Lung (tissue), 10 donors: Measurements from ENCODE around the gene SRGAP2C. TPM values are rescaled to one million over a fixed set of nuclear protein-coding genes. Genes with fewer than 3 reads are reported as not detected.
A peak's percentile ranks its signal among the peaks of the same experiment; 100 is the strongest.
"Not testable (repeated sequence)": the region's sequence is repeated elsewhere in the genome, so short reads cannot be mapped to it uniquely, and the experiment has no call there.

ENCODE experiments used
- ATAC-seq: fragments of 200-7000 bp; cut with Tn5 transposase; one replicate; pipeline ENCODE4 v1.9.1; 2020; ENCODE audit warnings: moderate number of reproducible peaks; ENCODE audit not compliant: insufficient read depth, low FRiP score
- DNase-seq, 3 donors: peaks; one replicate each; pipeline ENCODE4 v3.0.0-alpha.2; 2013 to 2017
- H3K27ac ChIP-seq, 2 donors: one replicate each; pipeline ENCODE4 v1.5.1; 2013; ENCODE audit warnings: mild to moderate bottlenecking in 2 of 2, moderate library complexity in 2 of 2, control low read depth in 1 of 2, inconsistent platforms in 1 of 2, low read depth in 1 of 2, low read length in 1 of 2
- H3K27me3 ChIP-seq, 3 donors: one replicate each; pipeline ENCODE4 v1.5.1; 2013; ENCODE audit warnings: low read length in 2 of 3; ENCODE audit not compliant: control insufficient read depth in 3 of 3, insufficient read depth in 3 of 3
- H3K36me3 ChIP-seq, 4 donors: one replicate each; pipeline ENCODE4 v1.5.1; 2013; ENCODE audit warnings: low read length in 4 of 4, mild to moderate bottlenecking in 1 of 4, moderate library complexity in 1 of 4; ENCODE audit not compliant: control insufficient read depth in 4 of 4, insufficient read depth in 4 of 4
- H3K4me1 ChIP-seq, 5 donors: one replicate each; pipeline ENCODE4 v1.5.1; 2013; ENCODE audit warnings: low read length in 5 of 5, mild to moderate bottlenecking in 2 of 5, moderate library complexity in 1 of 5; ENCODE audit not compliant: control insufficient read depth in 5 of 5, insufficient read depth in 5 of 5
- H3K4me3 ChIP-seq: one replicate; pipeline ENCODE4 v1.5.1; 2013; ENCODE audit warnings: mild to moderate bottlenecking, control low read depth, moderate library complexity
- H3K9ac ChIP-seq, 2 donors: one replicate each; pipeline ENCODE4 v1.5.1; 2013; ENCODE audit warnings: low read length in 2 of 2, control low read depth in 1 of 2; ENCODE audit not compliant: insufficient read depth in 1 of 2
- H3K9me3 ChIP-seq, 4 donors: one replicate each; pipeline ENCODE4 v1.5.1; 2013; ENCODE audit warnings: low read length in 3 of 4, mild to moderate bottlenecking in 1 of 4, moderate library complexity in 1 of 4; ENCODE audit not compliant: control insufficient read depth in 4 of 4, insufficient read depth in 3 of 4
- WGBS, 2 donors: extraction: QIAGEN DNeasy Blood & Tissue Kit; methylation state at CpG; one replicate each; pipeline ENCODE4 v1.1.7; 2013; 5-methylcytosine and 5-hydroxymethylcytosine counted together
- polyA plus RNA-seq, 2 donors: library from polyadenylated mRNA; stranded (reverse); fragments of 200-250 nt; gene quantifications; one replicate each; pipeline ENCODE4 v1.2.1, GENCODE V29; 2013
- total RNA-seq, 2 donors: library from RNA; depleted of rRNA in 1 of 2; stranded (reverse); fragments of >200 nt in 1 of 2; gene quantifications; one replicate each; pipeline ENCODE4 v1.2.1, GENCODE V29; 2014 to 2021
- donor health status: Bipolar disorder and iron deficiency.
- donor health status: healthy.
- donor health status: DM: yes; HTN: yes; CAD: no.

SRGAP2C gene
- total and polyA plus RNA-seq, 4 donors, result 3.9 to 34.6 (median 12.9) TPM

DNA sequence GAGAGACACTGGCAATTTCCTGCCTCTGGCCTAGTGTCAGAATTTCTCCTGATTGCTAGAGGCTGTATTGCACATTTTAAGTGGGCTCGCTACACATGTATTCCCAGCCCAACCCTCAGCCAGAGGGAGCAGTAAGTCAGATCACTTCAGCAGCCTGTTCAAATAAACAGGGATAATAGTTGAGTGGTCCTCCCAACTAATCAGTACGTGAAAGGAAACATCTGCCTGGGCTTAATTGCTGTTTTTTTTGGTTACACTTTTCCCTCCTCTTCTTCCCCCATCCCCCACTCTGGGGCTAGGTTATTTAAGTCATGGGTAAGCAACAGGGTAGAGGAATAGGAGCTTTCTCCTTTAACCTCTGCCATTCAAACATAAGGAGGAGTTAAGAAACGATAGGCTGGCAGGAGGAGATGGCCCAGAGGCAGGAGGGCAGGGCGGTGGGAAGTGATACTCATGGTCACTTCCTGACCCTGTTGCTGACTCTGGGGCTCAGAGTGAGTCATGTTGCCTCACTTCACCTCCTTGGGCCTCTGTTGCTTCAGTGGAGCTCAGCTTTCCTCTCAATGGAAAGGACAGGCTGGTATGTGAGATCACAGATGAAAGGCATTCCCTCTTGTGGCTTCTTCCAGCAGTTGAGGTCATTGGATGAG lies 177.6 kb downstream of the SRGAP2C start:
- ATAC-seq, result peak; percentile 59
- H3K36me3 ChIP-seq, DNase-seq, H3K9me3 ChIP-seq, H3K9ac ChIP-seq, H3K27ac ChIP-seq, H3K27me3 ChIP-seq, H3K4me1 ChIP-seq, H3K4me3 ChIP-seq: not testable (repeated sequence)
- WGBS, 2 donors, result 13 to 24% methylated on average over 3 of the region's 4 CpGs

DNA sequence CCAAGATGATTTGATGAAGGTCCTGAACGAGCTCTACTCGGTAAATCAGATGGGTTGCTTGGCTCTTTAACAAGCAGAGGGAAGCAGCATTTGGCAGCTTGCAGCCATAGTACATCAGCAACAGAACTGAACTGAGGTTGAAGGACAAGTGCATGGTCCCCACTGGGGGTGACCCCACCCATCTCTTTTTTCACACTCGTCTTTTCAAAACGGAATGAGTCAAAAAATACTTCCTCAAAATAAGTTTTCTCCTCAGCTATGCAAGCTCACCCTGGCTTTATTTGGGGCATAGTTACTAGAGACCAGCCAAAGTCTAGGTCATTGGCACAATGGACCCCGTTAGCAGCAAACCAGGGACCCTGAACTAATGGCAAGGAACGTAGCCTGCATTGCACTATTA lies 180.5 kb downstream of the SRGAP2C start:
- not testable (repeated sequence) for H3K27me3 ChIP-seq, DNase-seq, H3K4me1 ChIP-seq, H3K27ac ChIP-seq, H3K4me3 ChIP-seq, H3K36me3 ChIP-seq, ATAC-seq, H3K9ac ChIP-seq, H3K9me3 ChIP-seq
- 88% methylated on average over 3 of the region's 6 CpGs; no CpG with 5 or more reads in 1 of the 2 donors for WGBS, 2 donors

DNA sequence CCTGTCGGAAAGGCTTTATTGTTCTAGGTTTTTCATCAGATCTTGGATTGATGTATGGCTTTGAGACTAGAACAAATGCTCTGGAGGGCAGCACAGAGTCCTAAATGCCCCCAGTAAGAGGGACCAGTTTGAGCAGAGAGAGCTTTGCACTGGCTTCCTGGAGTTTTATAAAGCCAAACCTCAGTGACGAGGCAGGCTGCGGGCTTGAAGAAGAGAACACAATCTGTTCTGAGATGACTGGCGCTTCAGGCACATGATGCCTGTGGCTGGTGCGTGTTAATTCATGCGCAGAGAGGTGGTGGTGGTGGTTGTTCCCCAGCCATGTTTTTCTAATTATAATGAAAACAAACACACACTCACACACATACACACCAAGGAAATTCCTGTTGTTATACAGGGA lies 180.9 kb downstream of the SRGAP2C start:
- WGBS, 2 donors, result 35 to 55% methylated on average over 4 of the region's 6 CpGs
- H3K4me1 ChIP-seq, H3K27me3 ChIP-seq: not testable (repeated sequence)

DNA sequence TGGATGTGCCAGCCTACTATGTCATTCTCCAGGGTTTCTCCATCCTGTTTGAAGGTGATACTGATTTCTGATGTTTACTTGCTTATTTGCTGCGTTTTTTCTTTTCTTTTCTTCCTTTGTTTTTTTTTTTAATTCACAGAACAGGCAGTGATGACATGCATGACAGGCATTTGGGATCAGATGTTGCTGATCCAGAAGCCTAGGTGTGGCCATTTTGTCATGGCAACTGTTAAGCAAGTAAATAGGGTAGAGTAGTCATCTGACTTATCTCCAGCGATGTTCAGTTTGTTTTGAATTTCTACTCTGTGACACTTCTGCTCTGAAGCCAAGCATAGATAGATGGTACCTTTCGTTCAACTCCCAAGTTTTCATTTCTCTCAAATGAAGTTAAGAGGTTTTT lies 181.4 kb downstream of the SRGAP2C start:
- H3K27ac ChIP-seq, DNase-seq, H3K27me3 ChIP-seq, H3K36me3 ChIP-seq, H3K4me3 ChIP-seq, H3K9me3 ChIP-seq, ATAC-seq, H3K9ac ChIP-seq, H3K4me1 ChIP-seq: not testable (repeated sequence)
- WGBS, 2 donors, result 50% methylated on average over 1 of the region's 3 CpGs; no CpG with 5 or more reads in 1 of the 2 donors

More for the DNA sequence above, 180.9 kb downstream of the SRGAP2C start:
- H3K4me3 ChIP-seq, H3K36me3 ChIP-seq, ATAC-seq, H3K9me3 ChIP-seq, H3K9ac ChIP-seq, DNase-seq, H3K27ac ChIP-seq: not testable (repeated sequence)

DNA sequence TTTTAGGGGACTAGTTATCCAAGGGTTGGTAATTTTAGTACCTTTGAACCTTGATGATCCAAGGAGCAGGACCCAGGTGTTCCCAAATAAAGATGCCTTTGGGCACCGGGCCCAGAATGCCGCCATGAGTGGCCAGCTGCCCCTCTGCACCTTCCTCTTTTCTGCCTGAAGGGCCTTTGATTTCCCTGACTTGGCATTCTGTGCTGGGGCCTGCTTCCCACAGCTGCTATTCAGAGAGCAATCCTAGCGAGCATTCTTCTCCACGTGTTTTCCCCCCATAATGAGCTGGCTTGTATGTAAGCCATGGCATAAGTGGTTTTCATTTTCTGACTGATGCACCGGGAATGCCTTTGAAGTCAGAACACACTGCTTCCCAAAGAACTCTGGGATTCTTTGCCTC lies 184.1 kb downstream of the SRGAP2C start:
- no CpG with 5 or more reads among the region's 5 CpGs for WGBS, 2 donors

DNA sequence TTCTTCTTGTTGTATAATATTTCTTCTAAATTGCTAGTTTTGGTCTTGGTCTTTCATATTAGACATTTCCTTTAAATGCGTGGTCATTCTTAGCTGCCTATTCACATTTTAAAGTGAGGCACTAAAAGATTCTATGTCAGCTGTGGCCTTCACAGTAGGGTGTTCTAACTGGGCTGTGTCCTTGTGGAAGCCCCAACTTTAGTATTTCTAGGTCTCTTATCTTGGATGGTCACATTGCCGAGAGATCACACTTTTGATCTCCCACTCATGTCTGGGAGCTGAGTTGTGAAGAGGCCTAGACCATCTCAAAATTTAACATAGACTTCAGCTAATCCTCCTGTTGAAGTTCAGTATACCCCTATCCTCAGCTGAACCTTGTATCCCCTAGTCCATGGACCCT lies 185.2 kb downstream of the SRGAP2C start:
- not testable (repeated sequence) for H3K4me3 ChIP-seq, DNase-seq, H3K27ac ChIP-seq, H3K4me1 ChIP-seq, H3K9me3 ChIP-seq, H3K27me3 ChIP-seq, ATAC-seq, H3K36me3 ChIP-seq, H3K9ac ChIP-seq
- 100% methylated on average over 1 of the region's 2 CpGs; no CpG with 5 or more reads in 1 of the 2 donors for WGBS, 2 donors

More for the DNA sequence above, 184.1 kb downstream of the SRGAP2C start:
- not testable (repeated sequence) for H3K9ac ChIP-seq, H3K4me3 ChIP-seq, H3K36me3 ChIP-seq, ATAC-seq, H3K4me1 ChIP-seq, H3K9me3 ChIP-seq, H3K27me3 ChIP-seq, H3K27ac ChIP-seq, DNase-seq

DNA sequence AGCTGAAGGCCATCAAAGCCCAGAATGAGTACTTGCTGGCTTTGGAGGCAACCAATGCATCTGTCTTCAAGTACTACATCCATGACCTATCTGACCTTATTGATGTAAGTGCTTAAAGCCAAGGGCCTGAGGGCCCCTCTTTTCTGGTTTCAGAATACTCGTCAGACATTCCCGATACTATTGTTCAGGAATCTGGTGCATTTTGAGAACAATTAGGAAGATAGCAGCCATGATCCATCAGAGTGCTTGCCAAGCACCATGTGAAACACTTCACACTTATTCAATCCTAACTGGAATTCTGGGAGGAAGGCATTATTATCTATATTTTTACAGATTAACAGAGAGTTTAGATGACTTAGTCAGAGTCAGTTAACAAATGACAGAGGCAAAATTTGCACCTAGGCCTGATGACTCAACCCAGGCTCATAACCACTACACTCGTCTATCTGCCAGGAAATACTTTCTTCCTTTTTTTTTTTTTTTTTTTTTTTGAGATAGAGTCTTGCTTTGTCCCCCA lies 190.1 kb downstream of the SRGAP2C start:
- not testable (repeated sequence) for H3K27me3 ChIP-seq, H3K9me3 ChIP-seq, H3K9ac ChIP-seq, H3K4me3 ChIP-seq, H3K36me3 ChIP-seq, H3K27ac ChIP-seq, DNase-seq, H3K4me1 ChIP-seq
- WGBS, 2 donors, result 86 to 93% methylated on average over 2 of the region's 3 CpGs
- peak; percentile 27 for ATAC-seq

DNA sequence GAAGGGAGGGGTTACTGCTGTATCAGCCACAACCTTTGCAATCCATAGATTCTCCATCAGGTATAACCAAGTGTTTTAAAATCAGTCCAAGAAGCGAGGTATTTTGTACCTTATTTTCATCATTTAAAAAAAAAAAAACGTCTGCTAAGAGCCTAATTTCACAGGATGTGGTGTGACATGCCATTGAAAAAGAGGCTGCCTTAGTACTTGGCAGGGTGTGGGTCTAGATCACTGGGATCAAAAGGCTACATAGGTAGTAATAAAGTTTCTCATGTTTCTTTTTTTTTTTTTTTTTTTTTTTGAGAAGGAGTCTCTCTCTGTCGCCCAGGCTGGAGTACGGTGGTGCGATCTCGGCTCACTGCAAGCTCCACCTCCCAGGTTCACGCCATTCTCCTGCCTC lies 192.2 kb downstream of the SRGAP2C start:
- WGBS, 2 donors, result 66 to 84% methylated on average over 2 of the region's 7 CpGs
- ATAC-seq, H3K9ac ChIP-seq, H3K4me1 ChIP-seq, DNase-seq, H3K4me3 ChIP-seq, H3K9me3 ChIP-seq, H3K36me3 ChIP-seq, H3K27me3 ChIP-seq, H3K27ac ChIP-seq: not testable (repeated sequence)
